HG03571 (cell line): ENCODE data around the gene SIGLEC5.
"Not testable (repeated sequence)": the region's sequence is repeated elsewhere in the genome, so short reads cannot be mapped to it uniquely, and the experiment has no call there.

Source experiments
- ATAC-seq: cut with Tn5 transposase; IDR thresholded peaks from one replicate; pipeline ENCODE4 v1.9.1; 2021; ENCODE audit not compliant: unreplicated experiment

SIGLEC5 gene

GRCh38 chr19:51630315-51630714 is at the start of gene SIGLEC5:
SIGLEC5 (minus strand) TSS chr19:51630401; CDS start chr19:51630335, 66 bp downstream.
- ATAC-seq: not testable (repeated sequence)

DNA sequence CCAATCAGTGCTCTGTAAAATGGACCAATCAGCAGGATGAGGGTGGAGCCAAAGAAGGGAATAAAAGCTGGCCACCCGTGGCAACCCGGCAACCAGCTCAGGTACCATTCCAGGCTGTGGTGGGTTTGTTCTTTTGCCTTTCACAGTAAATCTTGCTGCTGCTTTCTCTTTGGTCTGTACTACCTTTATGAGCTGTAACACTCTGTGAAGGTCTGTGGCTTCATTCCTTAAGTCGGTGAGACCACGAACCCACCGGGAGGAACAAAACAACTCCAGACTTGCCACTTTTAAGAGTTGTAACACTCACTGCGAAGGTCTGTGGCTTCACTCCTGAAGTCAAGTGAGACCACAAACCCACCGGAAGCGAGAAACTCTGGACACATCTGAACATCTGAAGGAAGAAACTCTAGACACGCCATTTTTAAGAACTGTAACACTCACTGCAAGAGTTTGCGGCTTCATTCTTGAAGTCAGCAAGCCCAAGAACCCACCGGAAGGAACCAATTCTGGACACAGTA is 46.4 kb upstream of the SIGLEC5 start:
- no peak for ATAC-seq

GRCh38 chr19:51675911-51676565 is 45.8 kb upstream of the SIGLEC5 start:
- not testable (repeated sequence) for ATAC-seq

GRCh38 chr19:51668216-51668615 is 38.0 kb upstream of the SIGLEC5 start:
- no peak for ATAC-seq

GRCh38 chr19:51664997-51665396 is 34.8 kb upstream of the SIGLEC5 start:
- no peak for ATAC-seq

GRCh38 chr19:51664131-51664530 is 33.9 kb upstream of the SIGLEC5 start:
- ATAC-seq: no peak

DNA sequence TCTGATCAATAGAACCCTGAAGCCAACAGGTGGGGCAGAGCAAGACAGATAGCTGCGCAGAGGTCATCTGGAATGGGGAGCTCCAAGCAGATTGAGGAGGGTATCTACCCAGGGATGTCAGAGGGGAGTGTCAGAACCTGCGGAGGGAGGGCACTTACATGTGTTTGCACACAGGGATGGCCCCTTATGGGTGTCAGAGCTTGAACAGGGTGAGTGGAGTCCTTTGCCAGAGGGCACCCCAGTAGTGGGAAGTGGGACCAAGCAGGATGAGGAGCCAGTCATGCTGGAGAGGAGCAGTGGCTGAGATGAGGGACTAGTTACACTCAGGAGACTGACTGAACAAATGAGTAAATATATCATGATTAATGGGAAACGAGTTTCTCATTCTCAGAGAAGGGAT is 33.4 kb upstream of the SIGLEC5 start:
- ATAC-seq: no peak

- ATAC-seq: no peak
Measured at GRCh38 chr19:51660975-51661600, 30.9 kb upstream of the SIGLEC5 start.

DNA sequence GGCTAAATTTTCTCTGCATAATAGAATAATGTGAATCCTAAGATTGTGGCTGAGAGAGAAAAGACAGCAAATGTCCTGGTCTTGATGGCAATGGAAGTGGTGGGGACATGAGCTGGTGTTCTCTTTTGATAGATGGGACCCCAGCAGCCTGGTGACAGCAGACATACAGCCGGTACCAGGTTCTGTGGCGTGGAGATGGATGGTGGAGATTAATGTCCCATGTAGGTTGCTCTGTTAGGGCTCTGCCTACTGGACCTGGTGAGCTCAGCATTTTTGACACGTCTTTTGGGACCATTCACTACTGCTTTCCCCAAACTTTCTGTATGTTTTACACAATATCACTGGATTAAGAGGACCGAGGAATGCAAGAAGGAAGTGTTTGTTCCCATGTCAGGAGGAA is 24.6 kb upstream of the SIGLEC5 start:
- no peak for ATAC-seq

DNA sequence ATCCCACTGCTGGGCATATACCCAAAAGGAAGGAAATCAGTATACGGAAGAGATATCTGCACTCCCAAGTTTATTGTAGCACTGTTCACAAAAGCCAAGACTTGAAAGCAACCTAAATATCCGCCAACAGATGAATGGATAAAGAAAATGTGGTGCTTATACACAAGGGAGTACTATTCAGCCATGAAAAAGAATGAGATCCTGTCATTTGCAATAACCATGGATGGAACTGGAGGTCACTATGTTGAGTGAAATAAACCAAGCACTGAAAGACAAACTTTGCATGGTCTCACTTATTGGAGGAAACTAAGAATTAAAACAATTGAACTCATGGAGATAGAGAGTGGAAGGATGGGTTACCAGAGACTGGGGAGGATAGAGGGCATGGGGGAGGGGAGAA is 23.0 kb upstream of the SIGLEC5 start:
- no peak for ATAC-seq

- ATAC-seq: no peak
Measured at GRCh38 chr19:51652266-51652665, 22.1 kb upstream of the SIGLEC5 start.

- ATAC-seq: no peak
Measured at GRCh38 chr19:51651216-51651846, 21.1 kb upstream of the SIGLEC5 start.

DNA sequence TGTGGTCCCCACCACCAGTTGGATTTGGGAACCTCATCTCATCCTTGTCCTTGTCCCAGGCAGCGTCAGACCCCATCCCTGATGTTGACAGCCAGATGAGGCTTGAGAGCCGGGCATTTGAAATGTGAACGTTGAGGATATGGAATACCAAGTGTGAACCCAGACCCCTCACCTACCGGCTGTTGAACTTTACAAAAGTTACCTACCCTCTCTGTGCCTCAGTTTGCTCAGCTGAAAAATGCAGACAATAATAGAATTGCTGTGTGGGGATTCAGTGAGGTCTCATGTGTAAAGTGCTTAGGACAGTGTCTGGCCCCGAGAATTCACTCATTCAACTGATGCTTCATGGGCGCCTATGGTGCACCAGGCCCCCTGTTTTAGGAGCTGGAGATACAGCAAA is 17.1 kb upstream of the SIGLEC5 start:
- ATAC-seq: no peak

DNA sequence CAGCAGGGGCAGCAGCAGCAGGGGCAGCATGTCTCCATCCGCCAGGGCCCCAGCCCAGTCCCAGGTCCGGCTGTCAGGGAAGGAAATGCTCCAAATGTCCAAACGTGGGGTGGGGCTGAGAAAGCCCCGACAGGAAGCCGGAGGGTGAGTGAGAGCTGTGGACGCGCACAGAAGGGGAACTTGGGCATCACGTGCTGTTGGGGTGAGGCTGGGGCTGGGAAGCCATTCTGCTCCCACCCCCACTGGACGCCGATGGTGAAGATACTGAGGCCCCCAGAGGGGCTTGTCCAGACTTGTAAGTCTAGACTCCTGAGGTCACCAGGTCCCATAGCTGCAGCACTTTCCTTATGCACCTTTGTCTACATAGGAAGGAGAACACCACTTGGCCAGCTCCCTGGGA is 16.5 kb upstream of the SIGLEC5 start, which contains the start of gene SIGLEC14:
TSS of gene SIGLEC14 (minus strand) at position 96 of the 400 bp plus-strand sequence. CDS start at position 30, 66 bp downstream.
- not testable (repeated sequence) for ATAC-seq

DNA sequence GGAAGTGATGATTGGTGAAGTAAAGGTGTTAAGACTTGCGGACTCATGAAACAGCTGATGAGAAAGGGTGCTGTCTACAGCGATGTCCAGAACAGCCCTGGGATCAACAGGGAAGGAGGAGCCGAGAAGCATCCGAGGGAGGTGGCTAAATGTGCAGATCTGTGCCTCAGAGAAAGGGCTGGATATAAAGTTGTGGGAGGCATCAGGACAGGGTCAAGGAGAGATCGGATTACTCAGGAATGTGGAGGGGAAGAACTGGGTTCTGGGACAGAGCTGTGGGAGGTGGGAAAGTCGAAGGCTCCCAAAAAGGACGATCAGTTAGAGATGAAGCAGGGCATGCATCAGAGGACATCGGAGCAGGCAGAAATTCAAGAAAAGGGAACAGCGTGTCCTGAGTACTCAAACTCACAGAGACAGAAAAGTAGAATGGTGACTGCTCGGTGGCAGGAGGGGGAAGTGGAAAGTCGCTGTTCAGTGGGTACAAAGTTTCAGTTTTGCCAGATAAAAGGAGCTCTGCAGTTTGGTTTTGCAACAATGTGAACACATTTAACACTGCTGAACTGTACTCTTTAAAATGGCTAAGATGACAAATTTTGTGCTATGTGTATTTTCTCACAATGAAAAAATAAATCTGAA is 14.6 kb upstream of the SIGLEC5 start:
- ATAC-seq: no peak

DNA sequence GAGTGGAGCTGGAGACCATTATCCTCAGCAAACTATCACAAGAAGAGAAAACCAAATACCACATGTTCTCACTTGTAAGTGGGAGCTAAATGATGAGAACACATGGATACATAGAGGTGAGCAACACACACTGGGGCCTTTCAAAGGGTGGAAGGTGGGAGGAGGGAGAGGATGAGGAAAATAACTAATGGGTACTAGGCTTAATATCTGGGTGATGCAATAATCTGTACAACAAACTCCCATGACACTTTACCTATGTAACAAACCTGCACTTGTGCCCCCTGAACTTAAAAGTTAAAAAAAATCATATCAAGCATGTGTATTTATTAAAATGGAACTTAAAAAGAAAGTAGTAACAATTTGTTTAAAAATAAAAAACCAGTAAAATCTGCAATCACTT is 11.4 kb upstream of the SIGLEC5 start:
- no peak for ATAC-seq

- no peak for ATAC-seq
Measured at GRCh38 chr19:51640386-51640785, 10.2 kb upstream of the SIGLEC5 start.

- no peak for ATAC-seq
Measured at GRCh38 chr19:51639916-51640315, 9.7 kb upstream of the SIGLEC5 start.

GRCh38 chr19:51637362-51637978 is 7.3 kb upstream of the SIGLEC5 start:
- ATAC-seq: no peak

DNA sequence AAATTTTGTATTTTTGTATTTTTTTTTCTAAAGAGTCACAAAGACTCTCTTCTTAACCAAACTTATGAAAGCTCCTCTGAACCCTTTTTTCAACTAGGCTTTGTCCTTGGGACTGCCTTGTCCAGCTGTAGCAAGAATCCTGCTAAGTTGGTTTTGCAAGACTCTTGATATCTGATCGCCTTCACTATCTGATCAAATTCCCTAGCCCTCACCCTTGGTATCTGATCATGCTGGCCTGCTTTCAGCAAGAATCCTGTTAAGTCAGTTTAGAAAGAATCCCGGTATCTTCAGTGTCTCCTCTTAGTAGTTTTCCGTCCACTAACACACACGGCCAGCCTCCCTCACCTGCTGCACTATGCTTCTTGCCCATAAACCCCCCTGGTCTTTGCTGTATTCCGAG is 1.9 kb upstream of the SIGLEC5 start:
- ATAC-seq: no peak
